KG1 (cell line): ENCODE measurements around the gene KLHL24.
A peak's percentile ranks its signal among the peaks of the same experiment; 100 is the strongest.
"Not testable (repeated sequence)": the region's sequence is repeated elsewhere in the genome, so short reads cannot be mapped to it uniquely, and the experiment has no call there.

Experiments
- DNase-seq: peaks from one replicate; lab custom pipeline; 2025; lab: John Stamatoyannopoulos, UW

KLHL24 gene, protein sequence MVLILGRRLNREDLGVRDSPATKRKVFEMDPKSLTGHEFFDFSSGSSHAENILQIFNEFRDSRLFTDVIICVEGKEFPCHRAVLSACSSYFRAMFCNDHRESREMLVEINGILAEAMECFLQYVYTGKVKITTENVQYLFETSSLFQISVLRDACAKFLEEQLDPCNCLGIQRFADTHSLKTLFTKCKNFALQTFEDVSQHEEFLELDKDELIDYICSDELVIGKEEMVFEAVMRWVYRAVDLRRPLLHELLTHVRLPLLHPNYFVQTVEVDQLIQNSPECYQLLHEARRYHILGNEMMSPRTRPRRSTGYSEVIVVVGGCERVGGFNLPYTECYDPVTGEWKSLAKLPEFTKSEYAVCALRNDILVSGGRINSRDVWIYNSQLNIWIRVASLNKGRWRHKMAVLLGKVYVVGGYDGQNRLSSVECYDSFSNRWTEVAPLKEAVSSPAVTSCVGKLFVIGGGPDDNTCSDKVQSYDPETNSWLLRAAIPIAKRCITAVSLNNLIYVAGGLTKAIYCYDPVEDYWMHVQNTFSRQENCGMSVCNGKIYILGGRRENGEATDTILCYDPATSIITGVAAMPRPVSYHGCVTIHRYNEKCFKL

DNA sequence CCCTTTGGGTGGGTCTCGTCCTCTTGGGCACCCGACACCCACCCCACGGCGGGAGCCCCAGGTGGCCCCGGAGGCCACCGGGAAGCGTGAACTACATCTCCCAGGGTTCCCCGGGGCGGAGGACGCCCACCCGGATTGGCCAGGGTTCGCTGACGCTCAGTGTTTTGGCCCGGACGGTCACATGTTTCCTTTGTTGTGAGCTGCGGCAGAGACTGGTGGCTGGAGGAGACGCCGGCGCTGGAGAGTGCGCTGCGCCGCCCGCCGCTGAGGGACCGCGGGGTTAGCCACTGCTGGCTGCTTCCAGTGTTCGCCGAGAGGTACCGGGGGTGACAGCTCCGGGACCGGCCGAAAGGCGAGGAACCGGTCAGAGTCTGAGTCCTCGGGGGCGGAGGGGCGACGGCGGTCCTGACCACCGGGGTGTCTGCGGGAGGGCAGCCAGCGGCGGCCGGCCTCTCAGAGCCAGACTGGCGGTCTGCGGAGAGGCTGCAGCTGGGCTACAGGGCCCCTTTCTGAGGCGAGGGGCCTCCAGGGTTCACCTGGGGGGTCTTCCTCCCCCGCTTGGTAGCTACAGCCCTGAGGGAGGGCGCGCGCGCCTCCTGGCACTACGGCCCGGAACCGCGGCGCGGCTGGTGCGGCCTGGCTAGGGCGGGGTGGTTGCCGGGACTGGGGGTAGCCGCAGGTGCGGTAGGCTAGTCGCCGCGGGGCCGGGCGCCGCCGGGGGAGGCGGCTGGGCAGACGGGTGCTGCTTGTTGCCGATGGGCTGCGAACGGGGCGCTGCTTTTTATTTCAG, at the start of gene KLHL24:
TSS of gene KLHL24 (plus strand) at position 193 of the 790 bp plus-strand sequence. CDS start 14,734 bp downstream, outside the sequence.
- peak; percentile 84 for DNase-seq

DNA sequence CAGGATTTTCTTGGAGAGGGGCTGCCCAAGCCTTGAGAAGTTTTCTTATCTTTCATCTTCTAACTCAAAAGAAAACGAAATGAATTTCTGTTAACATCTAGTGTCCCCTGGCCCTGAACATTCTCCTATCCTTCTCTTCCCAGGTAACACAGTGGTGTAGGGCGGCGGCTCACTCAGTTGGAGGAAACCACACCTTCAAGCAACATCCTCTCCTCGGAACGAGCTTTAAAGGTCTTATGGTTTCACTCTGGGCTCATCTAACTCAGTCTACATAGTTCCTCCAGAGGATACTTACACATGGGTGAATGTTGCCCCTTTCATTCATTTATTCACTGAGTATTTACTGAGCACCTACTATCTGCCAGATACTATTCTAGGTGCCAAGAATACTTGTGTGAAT, 48.9 kb upstream of the KLHL24 start:
- no peak for DNase-seq

DNA sequence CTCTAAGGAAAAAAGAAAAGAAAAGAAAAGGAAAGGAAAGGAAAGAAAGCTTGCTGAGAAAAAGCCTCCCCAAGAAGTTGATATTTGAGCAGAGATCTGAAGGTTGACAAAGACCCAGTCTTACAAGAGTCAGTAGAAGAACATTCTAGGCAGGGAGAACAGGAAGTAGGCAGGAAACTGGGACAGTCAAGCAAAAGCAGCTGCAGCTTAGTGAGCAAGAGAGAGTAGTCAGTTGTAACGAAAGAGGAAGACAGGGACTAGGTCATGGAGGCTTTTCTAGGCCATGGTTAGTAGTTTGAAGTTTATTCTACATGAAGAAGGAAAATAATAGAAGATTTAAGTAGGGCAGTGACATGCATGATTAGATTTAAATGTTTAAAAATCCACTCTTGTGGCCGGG, 48.1 kb upstream of the KLHL24 start:
- no peak for DNase-seq

DNA sequence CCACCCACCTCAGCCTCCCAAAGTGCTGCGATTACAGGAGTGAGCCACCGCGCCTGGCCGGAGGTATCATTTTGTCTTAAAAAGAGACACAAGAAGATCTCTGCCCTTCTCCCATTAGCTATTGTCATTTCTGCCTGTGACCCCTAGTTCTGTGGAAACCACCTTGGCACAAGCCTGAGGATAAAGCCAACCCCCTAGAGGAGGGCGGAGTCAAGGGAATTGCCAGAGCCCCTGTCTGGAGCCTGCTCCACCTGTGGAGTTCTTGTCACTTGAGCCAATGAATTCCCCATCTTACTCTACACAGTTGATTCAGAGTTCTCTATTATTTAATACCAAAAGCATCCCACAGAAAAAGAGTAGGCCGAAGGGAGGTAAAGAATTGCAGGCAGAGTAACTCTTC, 45.0 kb upstream of the KLHL24 start:
- DNase-seq: no peak

DNA sequence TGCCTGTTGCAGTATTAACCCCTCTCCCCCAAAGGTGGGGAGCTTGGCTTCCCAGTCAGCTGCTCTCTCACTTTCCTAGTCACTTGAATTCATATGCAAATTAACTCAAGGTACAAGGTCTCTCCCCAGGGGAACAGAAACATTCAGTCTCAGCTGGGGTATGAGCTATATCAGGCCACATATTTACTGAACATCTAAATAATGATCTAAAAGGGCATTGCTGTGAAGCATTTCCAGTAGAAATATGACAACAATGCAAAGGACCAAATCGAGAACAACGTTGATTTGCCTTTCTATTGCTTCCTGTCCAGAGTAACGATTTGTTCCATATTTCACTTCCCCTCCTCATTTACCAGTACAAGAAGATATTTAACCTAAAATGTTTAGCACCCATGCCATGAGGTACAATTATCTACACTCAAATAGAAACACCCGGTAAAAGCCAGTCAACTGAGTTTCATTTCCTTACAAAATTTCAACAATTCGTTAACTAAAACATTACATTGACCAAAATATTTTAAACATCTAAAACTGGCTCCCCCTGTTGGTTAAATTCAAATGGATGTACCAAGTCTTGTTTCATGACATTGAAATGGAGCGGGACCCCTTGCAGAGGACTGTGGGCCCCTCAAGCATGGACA, 43.4 kb upstream of the KLHL24 start:
- no peak for DNase-seq

DNA sequence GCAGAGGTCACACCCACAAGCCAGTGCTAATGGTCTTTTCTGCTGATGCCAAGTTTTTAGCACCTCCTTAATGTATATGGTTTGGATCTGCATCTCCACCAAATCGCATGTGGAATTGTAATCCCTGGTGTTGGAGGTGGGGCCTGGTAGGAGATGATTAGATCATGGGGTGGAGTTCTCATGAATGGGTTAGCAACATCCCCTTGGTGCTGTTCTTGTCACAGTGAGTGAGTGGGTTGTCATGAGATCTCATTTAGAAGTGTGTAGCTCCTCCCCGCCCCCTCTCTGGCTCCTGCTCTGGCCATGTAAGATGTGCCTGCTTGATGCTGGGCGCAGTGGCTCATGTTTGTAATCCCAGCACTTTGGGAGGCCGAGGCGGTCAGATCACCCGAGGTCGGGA, 42.6 kb upstream of the KLHL24 start:
- no peak for DNase-seq

DNA sequence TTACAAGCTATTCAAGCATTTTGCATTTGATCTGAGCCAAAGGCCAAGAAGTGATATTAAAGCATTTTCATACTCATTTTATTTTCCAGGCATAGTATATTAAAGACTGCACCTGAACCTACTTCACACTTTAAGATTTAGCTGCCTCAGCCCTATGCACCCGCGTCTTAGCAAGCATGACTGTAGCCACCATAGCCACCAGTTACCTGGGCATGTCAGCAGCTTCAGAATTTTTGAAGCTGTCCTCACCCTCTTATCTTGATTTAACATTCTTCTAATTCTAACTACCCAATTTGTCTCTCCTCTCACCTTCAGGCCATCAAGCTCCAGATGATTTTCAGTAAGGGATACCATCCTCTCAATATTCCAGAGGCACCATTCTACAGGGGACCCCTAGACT, 40.8 kb upstream of the KLHL24 start:
- DNase-seq: no peak

DNA sequence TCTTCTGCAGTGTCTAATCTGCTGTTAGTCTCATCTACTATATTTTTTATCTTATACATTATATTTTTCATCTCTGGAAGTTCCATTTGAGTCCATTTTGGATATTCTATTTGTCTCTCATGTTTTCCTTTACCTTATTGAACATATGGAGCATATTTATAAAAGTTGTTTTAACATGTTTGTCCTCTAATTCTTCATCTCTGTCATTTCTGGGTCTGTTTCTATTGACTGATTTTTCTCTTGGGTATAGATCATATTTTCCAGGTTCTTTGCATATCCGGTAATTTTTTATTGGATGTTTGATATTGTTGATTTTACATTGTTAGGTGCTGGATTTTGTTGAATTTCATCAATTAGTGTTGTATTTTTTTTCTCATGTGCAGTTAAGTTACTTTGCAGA, 37.5 kb upstream of the KLHL24 start:
- no peak for DNase-seq

DNA sequence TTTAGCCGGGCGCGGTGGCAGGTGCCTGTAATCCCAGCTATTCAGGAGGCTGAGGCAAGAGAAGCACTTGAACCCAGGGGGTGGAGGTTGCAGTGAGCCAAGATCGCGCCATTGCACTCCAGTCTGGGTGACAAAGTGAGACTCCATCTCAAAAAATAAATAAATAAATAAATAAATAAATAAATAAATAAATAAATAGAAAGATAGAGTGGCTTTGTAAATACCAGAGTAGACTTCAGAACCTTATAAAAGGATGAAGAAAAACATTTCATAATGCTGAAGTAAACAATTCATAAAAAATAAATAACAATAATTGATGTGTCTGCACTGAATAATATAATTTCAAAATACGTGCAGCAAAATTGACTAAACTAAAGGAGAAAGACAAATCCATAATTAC, 24.1 kb upstream of the KLHL24 start:
- DNase-seq: not testable (repeated sequence)

DNA sequence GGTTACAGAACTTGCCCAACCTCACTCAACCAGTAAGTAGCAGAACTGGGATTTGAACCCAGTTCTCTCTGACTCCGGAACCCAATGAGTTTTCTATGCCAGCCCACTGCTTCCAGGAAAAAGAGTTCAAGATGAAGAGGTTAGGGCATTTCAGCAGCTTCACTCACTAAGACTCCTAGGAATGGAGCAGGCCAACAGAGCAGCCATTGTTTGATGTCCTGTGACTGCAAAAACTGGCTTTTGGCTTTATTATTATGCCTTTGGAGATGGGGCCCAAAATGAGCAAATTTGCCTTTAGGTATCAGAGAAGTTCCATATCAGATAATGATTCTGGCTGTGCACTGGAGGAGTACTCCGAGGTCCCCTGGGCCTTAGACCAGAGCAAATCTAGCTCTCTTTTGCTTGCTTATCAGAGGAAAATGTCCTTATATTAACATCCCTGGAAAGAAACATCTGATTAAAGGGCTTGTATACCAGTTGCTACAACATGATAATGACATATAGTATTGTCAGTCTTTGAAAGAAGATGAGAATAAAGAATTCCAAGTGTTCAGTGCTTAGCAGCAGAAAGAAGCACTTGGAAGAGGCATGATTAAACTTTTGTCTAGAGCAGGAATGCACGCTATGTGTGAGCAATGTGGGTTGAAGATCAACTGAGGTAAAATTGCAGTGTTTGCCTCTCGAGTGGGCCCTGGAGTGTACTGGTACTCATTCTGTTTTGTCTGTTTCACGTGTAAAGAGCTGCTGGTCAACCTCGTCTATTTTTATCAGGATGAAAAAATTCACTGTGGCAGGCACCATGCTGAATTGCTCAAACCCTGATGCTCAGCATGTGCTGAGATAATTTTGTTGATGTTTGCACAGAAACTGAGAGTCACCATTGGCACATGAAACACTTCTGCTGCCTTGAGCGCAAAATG, 21.8 kb upstream of the KLHL24 start:
- DNase-seq: no peak

DNA sequence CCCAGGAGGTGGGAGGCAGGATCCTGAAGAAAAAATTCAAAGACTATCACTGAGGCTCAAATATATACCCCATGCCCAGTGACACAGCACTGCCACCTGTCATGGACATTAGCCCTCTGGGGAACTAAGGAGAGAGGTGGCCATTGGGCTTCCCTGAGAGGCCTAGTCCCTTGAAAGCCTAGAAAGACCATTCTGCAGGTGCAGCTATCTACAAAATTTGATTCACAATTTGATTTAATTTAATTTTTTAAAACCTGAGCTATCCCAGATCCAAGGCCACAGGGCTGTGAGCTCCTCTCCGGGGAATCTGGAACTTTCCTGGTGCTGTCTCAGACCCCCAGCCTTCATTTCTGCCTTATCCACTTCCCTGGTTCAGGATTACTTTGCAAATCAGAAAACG, 16.9 kb upstream of the KLHL24 start:
- no peak for DNase-seq

DNA sequence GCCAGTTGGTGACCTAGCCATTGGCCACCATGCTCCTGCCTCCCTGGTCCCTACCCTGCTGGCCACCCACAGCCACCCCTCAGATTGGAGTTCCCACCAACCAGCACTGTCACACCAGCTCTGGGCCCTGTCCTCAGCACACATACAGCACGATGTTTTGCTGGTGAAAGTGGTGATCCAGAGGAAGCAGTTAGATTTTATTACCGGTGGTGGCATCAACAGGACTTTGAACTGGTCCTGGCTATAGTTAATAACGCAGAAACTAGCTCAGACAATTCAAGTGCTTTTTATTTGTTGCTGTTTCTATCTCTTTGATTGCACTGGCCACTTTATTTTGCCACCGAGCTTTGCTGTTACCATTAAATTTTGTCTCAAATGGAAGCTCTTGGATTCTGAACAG, 16.4 kb upstream of the KLHL24 start:
- DNase-seq: no peak

DNA sequence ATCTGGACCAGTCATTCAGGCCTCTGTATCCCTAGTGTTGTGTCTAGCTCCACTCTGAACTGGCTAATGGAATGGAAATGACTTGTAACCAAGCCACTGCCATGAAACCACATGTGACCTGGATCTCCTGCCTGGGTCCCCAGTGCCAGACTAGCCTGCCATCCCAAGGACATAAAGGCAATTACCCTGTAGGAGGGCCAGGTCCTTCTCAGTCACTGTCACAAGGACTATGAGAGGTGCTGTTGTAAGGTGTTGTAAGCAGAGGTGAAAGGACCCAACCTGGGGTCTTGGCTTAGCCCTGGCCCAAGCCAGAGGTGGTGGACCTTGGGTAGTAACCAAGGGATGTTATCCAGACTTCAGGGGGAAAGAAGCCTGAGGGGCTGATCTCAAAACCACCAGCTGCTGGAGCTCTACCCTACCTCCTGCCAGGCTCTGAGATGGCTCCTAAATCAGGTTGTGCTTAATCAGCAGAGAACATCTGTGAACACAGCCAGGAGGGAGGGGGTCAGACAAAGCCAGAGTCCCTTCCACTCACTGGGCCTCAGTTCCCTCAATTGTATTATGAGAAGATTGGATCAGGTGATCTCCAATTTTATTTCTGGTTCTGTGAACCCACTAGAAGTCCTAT, 15.7 kb upstream of the KLHL24 start:
- DNase-seq: no peak

DNA sequence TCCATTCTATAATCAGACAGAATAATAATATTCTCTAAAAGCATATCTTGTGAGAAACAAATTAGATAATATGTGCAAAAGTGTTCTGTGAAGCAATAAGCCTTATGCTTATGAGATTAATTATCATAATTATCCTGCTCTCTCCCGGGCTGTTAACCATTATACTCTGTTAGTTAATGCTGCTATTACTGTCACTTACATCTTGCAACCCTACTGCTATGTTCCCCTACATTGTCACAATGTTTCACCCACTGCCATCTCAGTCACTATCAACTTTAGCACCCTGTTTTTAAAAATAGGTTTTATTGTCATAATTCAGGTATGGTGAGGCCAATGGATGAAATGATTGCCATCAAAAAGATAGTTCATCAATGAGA, 15.2 kb upstream of the KLHL24 start:
- DNase-seq: no peak

DNA sequence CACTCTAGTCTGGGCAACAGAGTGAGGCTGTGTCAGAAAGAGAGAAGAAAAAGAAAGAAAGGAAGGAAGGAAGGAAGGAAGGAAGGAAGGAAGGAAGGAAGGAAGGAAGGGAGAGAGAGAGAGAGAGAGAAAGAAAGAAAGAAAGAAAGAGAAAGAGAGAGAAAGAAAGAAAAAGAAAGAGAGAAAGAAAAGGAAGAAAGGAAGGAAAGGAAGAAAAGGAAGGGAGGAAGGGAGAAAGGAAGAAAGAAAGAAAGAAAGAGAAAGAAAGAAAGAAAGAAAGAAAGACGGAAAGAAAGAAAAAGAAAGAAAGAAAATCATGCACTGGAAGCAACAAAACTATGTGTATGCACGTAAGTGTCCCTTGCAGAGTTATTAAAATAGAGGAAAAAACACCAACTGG, 12.9 kb upstream of the KLHL24 start:
- DNase-seq: not testable (repeated sequence)

DNA sequence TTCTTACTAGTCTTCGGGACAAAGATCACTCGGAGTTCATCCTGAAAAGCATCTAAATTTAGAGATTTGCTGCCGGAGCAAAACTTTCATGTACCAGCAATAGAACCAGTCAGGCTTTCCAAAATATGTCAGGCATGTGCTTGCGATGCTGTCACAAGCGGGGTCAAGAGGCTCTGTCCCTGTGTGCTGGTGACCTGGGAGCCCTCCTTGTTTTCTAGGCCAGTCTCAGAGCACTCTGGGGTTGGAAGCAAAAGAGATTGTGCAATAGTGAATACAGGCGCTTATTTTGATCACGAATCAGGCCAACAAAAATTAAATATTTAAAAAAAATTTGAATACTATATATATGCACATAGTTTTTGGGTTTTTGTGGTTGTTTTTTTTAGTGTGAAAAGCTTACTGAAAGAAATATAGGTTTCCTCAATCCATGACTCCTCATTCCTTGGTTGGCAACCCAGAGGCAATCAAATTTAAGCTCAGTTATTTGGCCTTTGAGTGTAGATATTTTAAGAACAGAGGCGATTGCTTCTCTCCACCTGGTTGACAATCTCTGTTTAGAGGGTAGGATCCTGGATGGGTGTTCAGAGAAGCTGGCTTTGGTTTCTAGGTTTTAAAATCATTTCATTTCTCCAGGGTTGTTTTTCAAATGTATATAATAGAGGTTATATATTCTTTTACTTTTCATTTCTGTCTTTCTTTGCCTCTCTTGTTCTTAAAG, 8.4 kb upstream of the KLHL24 start:
- no peak for DNase-seq

DNA sequence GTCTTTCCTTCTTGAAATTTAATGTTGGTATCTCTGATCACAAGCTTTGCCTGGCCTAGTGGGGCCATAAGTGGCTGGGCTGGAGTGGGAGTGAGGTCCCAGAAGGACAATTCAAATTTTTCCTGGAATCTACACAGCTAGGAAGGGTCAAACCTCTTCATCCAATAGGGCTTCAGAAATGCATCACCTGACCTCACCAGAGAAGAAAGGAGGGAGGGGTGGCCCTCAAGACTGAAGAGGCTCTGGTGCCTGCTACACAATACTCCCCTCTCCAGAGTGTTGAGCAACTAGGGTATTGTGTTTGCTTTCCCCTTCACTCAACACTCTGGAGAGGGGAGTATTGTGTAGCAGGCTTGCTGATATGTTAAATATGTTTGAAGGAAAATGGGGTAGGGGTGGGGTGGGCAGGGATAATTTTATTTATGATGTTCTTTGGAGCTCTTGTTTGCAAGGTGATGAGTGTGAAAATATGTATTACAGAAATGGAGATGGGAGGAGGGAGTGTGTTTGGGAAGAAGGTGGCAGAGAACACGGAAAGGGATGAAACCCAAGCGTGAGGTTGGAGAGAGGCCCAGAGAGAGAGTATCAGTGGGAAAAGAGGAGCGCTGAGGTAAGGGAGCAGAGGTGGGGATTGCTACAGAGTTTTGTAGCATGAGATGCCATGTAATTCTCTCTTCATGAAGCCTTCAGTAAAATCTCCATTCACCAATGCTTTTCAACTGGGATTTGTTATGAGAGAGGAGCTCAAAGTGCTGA, 5.7 kb upstream of the KLHL24 start:
- DNase-seq: no peak

DNA sequence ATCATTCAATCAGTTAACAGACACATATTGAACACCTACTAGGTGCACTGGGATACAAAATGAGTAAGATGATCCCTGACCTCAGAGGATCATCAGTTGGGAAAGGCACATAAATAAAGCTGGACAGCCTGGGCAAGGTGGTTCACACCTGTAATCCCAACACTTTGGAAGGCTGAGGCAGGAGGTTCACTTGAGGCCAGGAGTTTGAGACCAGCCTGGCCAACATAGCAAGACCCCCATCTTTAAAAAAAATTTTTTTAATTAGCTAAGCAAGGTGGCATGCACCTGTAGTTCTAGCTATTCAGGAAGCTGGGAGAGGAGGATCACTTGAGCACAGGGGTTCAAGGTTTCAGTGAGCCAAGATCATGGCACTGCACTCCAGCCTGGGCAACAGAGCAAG, 3.7 kb upstream of the KLHL24 start:
- DNase-seq: no peak

DNA sequence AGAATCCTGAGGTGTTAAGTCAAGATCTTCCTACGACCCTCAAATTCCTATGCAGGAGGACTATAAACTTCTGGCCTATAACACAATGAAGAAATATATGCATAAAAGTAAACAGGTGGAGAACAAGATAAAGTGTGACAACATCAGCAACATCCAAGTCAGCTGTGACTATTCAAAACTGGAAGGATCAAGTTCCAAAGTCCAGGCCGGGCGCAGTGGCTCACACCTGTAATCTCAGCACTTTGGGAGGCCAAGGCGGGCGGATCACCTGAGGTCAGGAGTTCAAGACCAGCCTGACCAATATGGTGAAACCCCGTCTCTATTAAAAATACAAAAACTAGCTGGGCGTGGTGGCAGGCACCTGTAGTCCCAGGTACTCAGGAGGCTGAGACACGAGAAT, 2.7 kb upstream of the KLHL24 start:
- not testable (repeated sequence) for DNase-seq

DNA sequence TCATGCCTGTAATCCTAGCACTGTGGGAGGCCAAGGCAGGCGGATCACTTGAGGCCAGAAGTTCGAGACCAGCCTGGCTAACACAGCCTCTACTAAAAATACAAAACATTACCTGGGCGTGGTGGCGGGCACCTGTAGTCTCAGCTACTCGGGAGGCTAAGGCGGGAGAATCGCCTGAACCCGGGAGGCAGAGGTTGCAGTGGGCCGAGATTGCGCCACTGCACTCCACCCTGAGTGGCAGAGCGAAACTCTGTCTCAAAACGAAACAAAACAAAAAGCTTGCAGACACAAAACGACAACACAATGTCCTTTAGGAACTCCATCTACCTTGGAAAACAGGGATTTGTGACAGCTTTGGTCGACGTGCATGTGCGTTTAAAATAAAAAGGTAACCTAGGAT, 716 bp upstream of the KLHL24 start:
- no peak for DNase-seq
